Measurements from ENCODE around the gene LYSMD1. TPM values are rescaled to one million over a fixed set of nuclear protein-coding genes. Genes with fewer than 3 reads are reported as not detected.
A peak's percentile ranks its signal among the peaks of the same experiment; 100 is the strongest.

LYSMD1 gene
- polyA plus RNA-seq, 2 donors = 3.8 TPM

DNA sequence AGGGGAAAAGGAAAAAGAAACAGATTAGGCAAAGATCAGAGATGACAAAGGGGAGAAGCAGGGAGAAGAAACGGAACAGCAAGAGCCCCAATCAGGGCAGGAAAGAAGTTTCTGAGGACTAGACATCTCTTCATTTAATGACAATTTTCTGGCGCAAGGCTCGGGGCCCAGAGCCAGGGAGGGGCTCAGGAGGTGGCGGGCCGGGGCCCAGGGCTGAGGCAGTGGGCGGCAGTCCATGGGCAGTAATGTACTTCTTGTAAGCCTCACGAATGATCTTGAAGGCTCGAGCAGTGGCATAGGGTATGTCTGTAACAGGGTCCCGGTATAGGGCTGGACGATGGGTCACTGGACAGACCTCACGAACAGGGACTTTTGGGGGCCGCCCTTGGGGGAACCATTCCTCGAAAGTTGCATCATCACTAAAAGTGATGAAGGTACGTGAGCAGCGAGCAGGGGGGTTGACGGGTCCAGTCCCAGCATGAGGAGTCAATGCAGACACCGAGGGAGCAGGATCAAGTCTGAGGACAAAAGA is 10.9 kb upstream of the LYSMD1 start:
- H3K4me1 ChIP-seq (ENCODE audit: control insufficient read depth in 2 of 2, insufficient read depth in 2 of 2, low read length in 1 of 2) = no peaks in the 10 kb centered on the region
- WGBS, 2 donors = 89% methylated on average over 17 of the region's 17 CpGs
- H3K4me3 ChIP-seq (ENCODE audit: low read depth in 1 of 2, low read length in 2 of 2) = no peak overlapping the region
- no peaks in the 10 kb centered on the region for H3K27me3 ChIP-seq (ENCODE audit: control insufficient read depth in 1 of 2, insufficient read depth in 2 of 2, low read length in 2 of 2)
- H3K9me3 ChIP-seq (ENCODE audit: control insufficient read depth in 2 of 2, insufficient read depth in 1 of 2, low read depth in 1 of 2, low read length in 1 of 2) = no peaks in the 10 kb centered on the region
- peaks cover 8 to 37% of the 10 kb centered on the region in 2 donors for H3K36me3 ChIP-seq (ENCODE audit: control insufficient read depth in 2 of 2, insufficient read depth in 2 of 2, low read length in 1 of 2)
- H3K27ac ChIP-seq (ENCODE audit: low read depth in 2 of 2, low read length in 1 of 2) = no peak overlapping the region

- 59 to 62% methylated on average over 4 of the region's 4 CpGs for WGBS, 2 donors
- peak within 1 kb of the TSS in 1 of 2 donors; percentile 63 for H3K27ac ChIP-seq (ENCODE audit: low read depth in 2 of 2, low read length in 1 of 2)
- H3K4me1 ChIP-seq (ENCODE audit: control insufficient read depth in 2 of 2, insufficient read depth in 2 of 2, low read length in 1 of 2) = no peaks in the 10 kb centered on the region
- H3K9me3 ChIP-seq (ENCODE audit: control insufficient read depth in 2 of 2, insufficient read depth in 1 of 2, low read depth in 1 of 2, low read length in 1 of 2) = no peaks in the 10 kb centered on the region
- no peak within 1 kb of the TSS for H3K4me3 ChIP-seq (ENCODE audit: low read depth in 1 of 2, low read length in 2 of 2)
- H3K36me3 ChIP-seq (ENCODE audit: control insufficient read depth in 2 of 2, insufficient read depth in 2 of 2, low read length in 1 of 2) = peaks cover 6 to 30% of the 10 kb centered on the region in 2 donors
- no peaks in the 10 kb centered on the region for H3K27me3 ChIP-seq (ENCODE audit: control insufficient read depth in 1 of 2, insufficient read depth in 2 of 2, low read length in 2 of 2)
These were observed 10.2 kb upstream of the LYSMD1 start, which contains the start of gene TMOD4 for GRCh38 chr1:151175863-151176262. TMOD4 (minus strand) TSS chr1:151175981; CDS start chr1:151174875, 1,106 bp downstream.

DNA sequence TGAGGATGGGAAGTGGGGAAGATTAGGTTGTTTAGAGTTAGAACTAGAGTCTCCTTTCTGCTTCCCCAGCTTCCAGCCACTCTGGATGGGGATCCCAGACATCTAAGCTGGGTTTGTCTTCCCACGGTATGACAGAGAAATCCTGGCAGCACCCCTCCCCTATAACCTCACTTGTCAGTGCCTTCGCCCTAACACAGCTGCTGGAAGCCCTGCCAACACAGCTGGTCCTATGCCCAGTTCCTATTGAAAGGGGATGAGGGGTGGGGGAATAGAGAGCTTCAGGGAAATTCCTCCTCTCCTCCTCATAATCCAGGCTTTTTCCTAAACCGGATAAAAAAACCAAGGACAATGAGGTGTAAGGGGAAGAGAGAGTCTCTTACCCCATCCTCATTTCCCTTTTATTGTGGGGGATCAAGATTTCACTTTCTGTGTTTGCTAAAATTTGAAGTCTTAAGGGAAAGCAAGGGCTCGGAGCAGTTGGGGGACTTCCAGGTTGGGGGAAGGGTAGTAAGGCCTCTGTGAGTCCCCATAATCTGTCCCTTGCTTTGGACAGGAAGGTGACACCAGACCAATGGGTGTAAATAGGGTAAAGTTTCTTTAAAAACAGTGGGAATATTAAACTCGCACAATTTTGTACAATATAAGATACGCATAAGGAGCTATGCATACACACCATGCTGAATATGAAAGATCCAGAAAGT is 9.5 kb upstream of the LYSMD1 start:
- H3K9me3 ChIP-seq (ENCODE audit: control insufficient read depth in 2 of 2, insufficient read depth in 1 of 2, low read depth in 1 of 2, low read length in 1 of 2) = peaks cover 0 to 2% of the 10 kb centered on the region in 2 donors
- peaks cover 6 to 29% of the 10 kb centered on the region in 2 donors for H3K36me3 ChIP-seq (ENCODE audit: control insufficient read depth in 2 of 2, insufficient read depth in 2 of 2, low read length in 1 of 2)
- no peaks in the 10 kb centered on the region for H3K4me1 ChIP-seq (ENCODE audit: control insufficient read depth in 2 of 2, insufficient read depth in 2 of 2, low read length in 1 of 2)
- H3K27ac ChIP-seq (ENCODE audit: low read depth in 2 of 2, low read length in 1 of 2) = peak overlapping the region in 1 of 2 donors; percentile 63
- H3K27me3 ChIP-seq (ENCODE audit: control insufficient read depth in 1 of 2, insufficient read depth in 2 of 2, low read length in 2 of 2) = no peaks in the 10 kb centered on the region
- H3K4me3 ChIP-seq (ENCODE audit: low read depth in 1 of 2, low read length in 2 of 2) = no peak overlapping the region
- WGBS, 2 donors = 48 to 55% methylated on average over 6 of the region's 6 CpGs

- peaks cover 0 to 2% of the 10 kb centered on the region in 2 donors for H3K9me3 ChIP-seq (ENCODE audit: control insufficient read depth in 2 of 2, insufficient read depth in 1 of 2, low read depth in 1 of 2, low read length in 1 of 2)
- peaks cover 3 to 19% of the 10 kb centered on the region in 2 donors for H3K36me3 ChIP-seq (ENCODE audit: control insufficient read depth in 2 of 2, insufficient read depth in 2 of 2, low read length in 1 of 2)
- WGBS, 2 donors = 89 to 91% methylated on average over 5 of the region's 5 CpGs
- H3K27ac ChIP-seq (ENCODE audit: low read depth in 2 of 2, low read length in 1 of 2) = no peak overlapping the region
- no peaks in the 10 kb centered on the region for H3K27me3 ChIP-seq (ENCODE audit: control insufficient read depth in 1 of 2, insufficient read depth in 2 of 2, low read length in 2 of 2)
- H3K4me3 ChIP-seq (ENCODE audit: low read depth in 1 of 2, low read length in 2 of 2) = no peak overlapping the region
- H3K4me1 ChIP-seq (ENCODE audit: control insufficient read depth in 2 of 2, insufficient read depth in 2 of 2, low read length in 1 of 2) = peaks cover 2 to 5% of the 10 kb centered on the region in 2 donors
These were observed 5.5 kb upstream of the LYSMD1 start for GRCh38 chr1:151171190-151171589.

- H3K36me3 ChIP-seq (ENCODE audit: control insufficient read depth in 2 of 2, insufficient read depth in 2 of 2, low read length in 1 of 2) = peaks cover 3 to 8% of the 10 kb centered on the region in 2 donors
- WGBS, 2 donors = 88 to 89% methylated on average over 6 of the region's 6 CpGs
These were observed 1.4 kb upstream of the LYSMD1 start for GRCh38 chr1:151167116-151167515.

GRCh38 chr1:151166505-151166956 is 829 bp upstream of the LYSMD1 start:
- Histone ChIP-seq H3K9me3 (ENCODE audit: control insufficient read depth in 2 of 2, insufficient read depth in 1 of 2, low read depth in 1 of 2, low read length in 1 of 2) (peaks cover 0 to 2% of the 10 kb centered on the region in 2 donors), H3K27me3 (ENCODE audit: control insufficient read depth in 1 of 2, insufficient read depth in 2 of 2, low read length in 2 of 2) (no peaks in the 10 kb centered on the region), H3K4me3 (ENCODE audit: low read depth in 1 of 2, low read length in 2 of 2) (peak overlapping the region; percentile 65 to 87), H3K36me3 (ENCODE audit: control insufficient read depth in 2 of 2, insufficient read depth in 2 of 2, low read length in 1 of 2) (peaks cover 3 to 11% of the 10 kb centered on the region in 2 donors), H3K4me1 (ENCODE audit: control insufficient read depth in 2 of 2, insufficient read depth in 2 of 2, low read length in 1 of 2) (peaks cover 2 to 5% of the 10 kb centered on the region in 2 donors), H3K27ac (ENCODE audit: low read depth in 2 of 2, low read length in 1 of 2) (peak overlapping the region; percentile 71 to 90)
- 3% methylated on average over 15 of the region's 15 CpGs for WGBS, 2 donors

More at GRCh38 chr1:151167116-151167515, 1.4 kb upstream of the LYSMD1 start:
- Histone ChIP-seq H3K27me3 (ENCODE audit: control insufficient read depth in 1 of 2, insufficient read depth in 2 of 2, low read length in 2 of 2) (no peaks in the 10 kb centered on the region), H3K4me3 (ENCODE audit: low read depth in 1 of 2, low read length in 2 of 2) (peak overlapping the region in 1 of 2 donors; percentile 87), H3K9me3 (ENCODE audit: control insufficient read depth in 2 of 2, insufficient read depth in 1 of 2, low read depth in 1 of 2, low read length in 1 of 2) (peaks cover 0 to 2% of the 10 kb centered on the region in 2 donors), H3K4me1 (ENCODE audit: control insufficient read depth in 2 of 2, insufficient read depth in 2 of 2, low read length in 1 of 2) (peaks cover 2 to 5% of the 10 kb centered on the region in 2 donors), H3K27ac (ENCODE audit: low read depth in 2 of 2, low read length in 1 of 2) (no peak overlapping the region)

DNA sequence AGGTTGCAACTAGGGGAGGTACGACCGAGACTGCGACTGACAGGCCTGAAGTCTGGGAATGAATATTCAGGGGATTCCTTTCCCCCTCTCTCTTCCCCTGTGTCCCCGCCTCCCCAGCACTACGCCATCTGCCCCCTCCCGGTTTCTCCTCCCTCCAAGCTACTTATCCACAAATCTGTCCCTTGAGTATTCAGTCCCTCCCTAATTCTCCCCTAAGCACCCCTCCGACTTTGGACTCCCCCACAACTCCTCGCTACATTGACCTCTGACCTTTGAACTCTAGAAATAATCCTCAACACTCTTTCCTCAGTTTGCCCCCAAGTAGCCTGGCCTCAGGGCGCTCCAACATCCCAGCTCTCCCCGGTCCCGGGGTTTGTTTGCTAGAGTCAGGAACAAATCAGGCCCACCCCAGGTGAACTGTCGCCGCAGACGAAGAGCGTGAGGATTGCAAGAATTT is 393 bp downstream of the LYSMD1 start:
- no peaks in the 10 kb centered on the region for H3K9me3 ChIP-seq (ENCODE audit: control insufficient read depth in 2 of 2, insufficient read depth in 1 of 2, low read depth in 1 of 2, low read length in 1 of 2)
- H3K27me3 ChIP-seq (ENCODE audit: control insufficient read depth in 1 of 2, insufficient read depth in 2 of 2, low read length in 2 of 2) = no peaks in the 10 kb centered on the region
- peak overlapping the region; percentile 75 to 89 for H3K27ac ChIP-seq (ENCODE audit: low read depth in 2 of 2, low read length in 1 of 2)
- peaks cover 8 to 12% of the 10 kb centered on the region in 2 donors for H3K36me3 ChIP-seq (ENCODE audit: control insufficient read depth in 2 of 2, insufficient read depth in 2 of 2, low read length in 1 of 2)
- H3K4me3 ChIP-seq (ENCODE audit: low read depth in 1 of 2, low read length in 2 of 2) = peak overlapping the region; percentile 61 to 87
- 4 to 6% methylated on average over 14 to 15 of the region's 15 CpGs for WGBS, 2 donors
- H3K4me1 ChIP-seq (ENCODE audit: control insufficient read depth in 2 of 2, insufficient read depth in 2 of 2, low read length in 1 of 2) = peaks cover 2 to 5% of the 10 kb centered on the region in 2 donors

DNA sequence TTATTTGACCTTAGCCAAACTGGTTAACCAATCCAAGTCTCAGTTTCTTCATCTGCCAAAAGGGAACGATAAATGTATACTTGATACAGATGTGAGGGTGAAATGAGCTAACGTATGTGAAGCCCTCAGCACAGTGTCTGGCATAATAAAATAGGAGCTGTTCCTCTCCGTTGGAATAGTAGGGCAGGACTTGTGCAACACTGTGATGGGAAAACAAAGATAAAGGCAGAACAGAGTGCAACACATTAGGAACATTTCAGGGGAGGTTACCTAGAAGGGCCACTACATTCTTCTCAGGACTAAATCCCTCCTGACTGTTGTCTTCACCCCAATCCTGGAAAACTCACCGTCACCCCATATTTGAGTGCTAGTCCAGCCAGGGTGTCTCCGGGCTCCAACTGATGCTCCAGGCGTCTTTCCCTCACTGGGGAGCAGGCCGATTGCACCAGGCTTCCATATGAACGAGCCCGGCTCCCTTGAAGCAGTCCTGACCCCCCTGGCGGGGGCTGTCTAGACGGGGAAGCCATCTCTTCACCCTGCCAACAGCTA is 896 bp downstream of the LYSMD1 start:
- peaks cover 9 to 12% of the 10 kb centered on the region in 2 donors for H3K36me3 ChIP-seq (ENCODE audit: control insufficient read depth in 2 of 2, insufficient read depth in 2 of 2, low read length in 1 of 2)
- peaks cover 2 to 5% of the 10 kb centered on the region in 2 donors for H3K4me1 ChIP-seq (ENCODE audit: control insufficient read depth in 2 of 2, insufficient read depth in 2 of 2, low read length in 1 of 2)

GRCh38 chr1:151159373-151159772 is 6.3 kb downstream of the LYSMD1 start:
- no peak overlapping the region for H3K4me3 ChIP-seq (ENCODE audit: low read depth in 1 of 2, low read length in 2 of 2)
- no peaks in the 10 kb centered on the region for H3K27me3 ChIP-seq (ENCODE audit: control insufficient read depth in 1 of 2, insufficient read depth in 2 of 2, low read length in 2 of 2)
- H3K9me3 ChIP-seq (ENCODE audit: control insufficient read depth in 2 of 2, insufficient read depth in 1 of 2, low read depth in 1 of 2, low read length in 1 of 2) = no peaks in the 10 kb centered on the region
- H3K36me3 ChIP-seq (ENCODE audit: control insufficient read depth in 2 of 2, insufficient read depth in 2 of 2, low read length in 1 of 2) = peaks cover 9 to 15% of the 10 kb centered on the region in 2 donors
- H3K4me1 ChIP-seq (ENCODE audit: control insufficient read depth in 2 of 2, insufficient read depth in 2 of 2, low read length in 1 of 2) = no peaks in the 10 kb centered on the region
- no peak overlapping the region for H3K27ac ChIP-seq (ENCODE audit: low read depth in 2 of 2, low read length in 1 of 2)

More for the DNA sequence above, 896 bp downstream of the LYSMD1 start:
- WGBS, 2 donors = 23 to 27% methylated on average over 11 of the region's 11 CpGs
- peak overlapping the region; percentile 61 to 87 for H3K4me3 ChIP-seq (ENCODE audit: low read depth in 1 of 2, low read length in 2 of 2)
- no peaks in the 10 kb centered on the region for H3K27me3 ChIP-seq (ENCODE audit: control insufficient read depth in 1 of 2, insufficient read depth in 2 of 2, low read length in 2 of 2)
- peak overlapping the region; percentile 75 to 89 for H3K27ac ChIP-seq (ENCODE audit: low read depth in 2 of 2, low read length in 1 of 2)
- no peaks in the 10 kb centered on the region for H3K9me3 ChIP-seq (ENCODE audit: control insufficient read depth in 2 of 2, insufficient read depth in 1 of 2, low read depth in 1 of 2, low read length in 1 of 2)
